IPS DF 19.7 (cell line): ENCODE measurements around the gene POLA1.
"Not testable (repeated sequence)": the region's sequence is repeated elsewhere in the genome, so short reads cannot be mapped to it uniquely, and the experiment has no call there.

ENCODE experiments used
- DNase-seq: peaks from one replicate; pipeline ENCODE4 v3.0.0-alpha.2; 2013; ENCODE audit warnings: low read depth, low spot score

The POLA1 gene

GRCh38 chrX:24790166-24790565, 96.4 kb downstream of the POLA1 start:
- no peak for DNase-seq

DNA sequence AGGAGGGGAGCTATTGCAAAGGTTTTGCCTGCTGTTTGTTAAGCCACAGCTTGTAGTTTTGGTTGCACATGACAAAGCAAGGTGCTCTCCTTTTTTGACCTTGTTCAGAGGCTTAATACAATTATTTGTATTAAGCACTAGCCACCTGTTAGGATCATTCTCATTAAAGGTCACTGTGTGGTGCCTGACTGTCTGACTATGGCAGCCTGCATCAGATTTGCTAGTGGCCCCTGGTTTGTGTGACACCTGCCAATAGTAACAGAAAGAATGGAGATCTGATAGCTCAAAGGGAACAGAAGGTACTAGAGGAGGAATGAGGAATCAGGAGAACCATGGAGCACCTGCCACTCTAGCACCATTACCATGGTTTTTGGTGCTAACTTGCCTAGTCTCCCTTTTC, 102.5 kb downstream of the POLA1 start:
- no peak for DNase-seq

- DNase-seq: no peak
Observed at GRCh38 chrX:24799078-24799477, 105.4 kb downstream of the POLA1 start.

DNA sequence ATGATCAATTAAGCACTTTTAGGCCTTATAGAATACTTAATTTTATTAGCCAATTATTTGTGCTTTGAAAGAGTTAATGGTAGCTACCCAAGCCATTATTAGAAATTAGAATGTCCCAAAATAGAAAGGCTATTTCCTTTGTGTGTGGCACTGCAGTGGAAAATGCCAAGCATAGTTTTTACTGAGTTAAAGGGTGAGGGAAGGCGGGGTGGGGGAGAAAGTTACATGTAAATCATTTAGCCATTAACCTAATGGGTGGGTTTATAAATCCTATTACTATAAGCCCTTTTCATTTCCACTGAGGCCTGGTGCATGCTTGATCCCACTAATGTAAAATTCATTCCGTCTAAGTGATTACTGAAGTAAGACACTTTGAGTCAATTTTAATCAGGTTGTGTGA, 105.8 kb downstream of the POLA1 start:
- no peak for DNase-seq

GRCh38 chrX:24805201-24805600, 111.5 kb downstream of the POLA1 start:
- DNase-seq: no peak

- DNase-seq: not testable (repeated sequence)
Observed at GRCh38 chrX:24819807-24820206, 126.1 kb downstream of the POLA1 start.

GRCh38 chrX:24828147-24828546, 134.4 kb downstream of the POLA1 start:
- no peak for DNase-seq

DNA sequence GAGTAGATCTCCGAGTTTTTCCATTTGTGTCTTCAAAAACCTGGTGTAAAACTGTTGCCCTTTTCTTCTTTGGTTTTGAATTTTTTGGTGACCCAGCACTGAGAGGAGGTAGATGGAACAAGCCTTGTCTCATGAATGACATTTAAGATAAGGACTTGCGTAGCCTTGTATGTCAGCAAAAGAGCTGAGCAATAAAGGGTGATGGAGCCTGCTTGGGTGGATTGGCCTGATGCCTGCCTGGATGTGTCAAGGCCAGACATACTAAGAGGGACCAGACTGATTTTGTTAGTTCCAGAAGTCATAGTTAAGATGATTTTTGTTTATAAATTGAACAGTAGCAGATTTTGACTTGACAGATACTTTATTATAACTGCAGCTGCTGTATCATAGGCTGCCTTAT, 134.9 kb downstream of the POLA1 start:
- DNase-seq: no peak

DNA sequence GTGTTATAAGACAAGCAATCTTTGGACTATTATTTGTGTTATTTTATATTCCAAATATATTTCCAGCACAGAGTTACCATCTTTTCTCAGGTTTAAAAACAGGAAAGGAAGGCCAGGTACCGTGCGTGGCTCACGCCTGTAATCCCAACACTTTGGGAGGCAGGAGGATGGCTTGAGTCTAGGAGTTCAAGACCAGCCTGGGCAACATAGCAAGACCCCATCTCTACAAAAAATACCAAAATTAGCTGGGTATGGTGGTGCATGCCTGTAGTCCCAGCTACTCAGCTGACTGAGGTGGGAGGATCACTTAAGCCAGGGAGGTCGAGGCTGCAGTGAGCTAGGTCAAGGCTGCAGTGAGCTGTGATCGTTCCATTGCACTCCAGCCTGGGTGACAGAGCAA, 140.0 kb downstream of the POLA1 start:
- DNase-seq: no peak

DNA sequence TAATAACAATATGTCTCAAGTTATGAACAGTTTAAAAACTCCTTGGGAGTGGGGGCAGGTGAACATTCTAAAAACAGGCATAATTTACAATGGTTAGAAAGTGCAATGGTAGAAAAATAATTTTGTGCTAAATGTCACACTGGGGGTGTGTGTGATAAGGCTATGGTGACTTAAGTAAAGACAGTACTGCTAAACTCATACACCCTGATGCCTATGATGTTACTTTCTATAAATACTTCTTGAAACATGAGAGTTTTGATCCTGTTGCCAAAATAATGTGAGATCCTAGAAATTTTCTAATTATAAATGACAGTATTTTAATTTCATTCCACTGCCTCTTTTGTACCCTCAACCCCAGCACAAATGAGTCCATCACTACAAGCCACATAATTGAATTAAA, 144.2 kb downstream of the POLA1 start:
- DNase-seq: no peak

- no peak for DNase-seq
Observed at GRCh38 chrX:24838629-24839028, 144.9 kb downstream of the POLA1 start.

- DNase-seq: no peak
Observed at GRCh38 chrX:24839331-24839730, 145.6 kb downstream of the POLA1 start.

DNA sequence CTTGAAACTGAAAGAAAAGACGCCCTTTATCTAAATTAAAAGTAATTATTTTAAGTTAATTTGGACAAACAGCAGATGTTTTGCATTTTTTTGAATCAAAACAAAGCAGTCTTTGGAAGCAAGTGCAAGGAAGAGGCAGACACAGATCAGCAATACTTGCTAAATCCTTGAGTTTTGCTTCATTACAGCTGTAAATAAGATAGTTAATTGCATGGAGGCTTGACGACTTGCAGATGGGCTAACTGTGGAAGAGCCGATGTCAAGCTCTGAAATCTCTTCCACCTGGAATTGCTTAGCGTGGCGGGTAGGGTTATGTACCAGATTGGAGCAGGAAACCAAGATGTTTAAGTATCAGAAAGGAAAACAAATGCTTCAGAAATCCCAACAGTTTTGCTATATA, 148.8 kb downstream of the POLA1 start:
- DNase-seq: no peak

- no peak for DNase-seq
Observed at GRCh38 chrX:24846550-24847150, 152.9 kb downstream of the POLA1 start.

DNA sequence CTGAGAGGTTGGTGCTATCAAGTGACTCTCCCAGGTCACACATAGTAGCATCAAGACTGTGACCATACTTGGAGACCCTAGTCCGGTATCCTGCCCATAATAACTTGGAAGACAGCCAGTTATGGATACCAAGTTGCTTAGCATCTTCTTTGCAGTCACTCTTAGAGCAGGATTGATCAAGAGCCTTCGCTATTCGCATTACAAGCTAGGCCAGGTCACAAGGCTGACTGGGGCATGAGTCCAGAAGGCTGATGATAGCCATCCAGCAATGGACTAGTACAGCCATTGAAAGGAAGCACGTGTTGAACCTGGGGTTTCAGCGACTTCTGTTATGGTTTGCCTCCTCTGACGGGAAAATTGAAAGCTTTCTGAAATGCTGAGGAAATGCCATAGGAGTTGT, 157.6 kb downstream of the POLA1 start:
- DNase-seq: no peak

- DNase-seq: no peak
Observed at GRCh38 chrX:24851780-24852179, 158.1 kb downstream of the POLA1 start.

GRCh38 chrX:24858004-24858746, 164.5 kb downstream of the POLA1 start:
- no peak for DNase-seq

GRCh38 chrX:24859211-24859841, 165.6 kb downstream of the POLA1 start:
- no peak for DNase-seq

- no peak for DNase-seq
Observed at GRCh38 chrX:24860140-24860539, 166.4 kb downstream of the POLA1 start.

GRCh38 chrX:24862343-24862742, 168.6 kb downstream of the POLA1 start:
- no peak for DNase-seq

GRCh38 chrX:24863779-24864178, 170.1 kb downstream of the POLA1 start:
- DNase-seq: not testable (repeated sequence)

GRCh38 chrX:24870143-24870542, 176.4 kb downstream of the POLA1 start:
- no peak for DNase-seq

- DNase-seq: no peak
Observed at GRCh38 chrX:24874604-24875247, 181.0 kb downstream of the POLA1 start.
